ENCODE results near the gene ZPBP.

Gene ZPBP

GRCh38 chr7:50073093-50073492, 20.0 kb downstream of the ZPBP start:
- H4K20me1 ChIP-seq (ENCODE audit: insufficient read depth, low read length) = no peaks in the 10 kb centered on the region

GRCh38 chr7:50069613-50070012, 23.4 kb downstream of the ZPBP start:
- Histone ChIP-seq H2AFZ (ENCODE audit: low read depth, low read length) (peak overlapping the region; percentile 92), H3K79me2 (ENCODE audit: low read length) (no peaks in the 10 kb centered on the region), H3K27me3 (ENCODE audit: low read depth, low read length) (no peaks in the 10 kb centered on the region), H3K9me3 (ENCODE audit: insufficient read depth, low read length) (peaks cover 23% of the 10 kb centered on the region; the same call in 1 of the 2 replicates), H3K9ac (ENCODE audit: low read length) (peak overlapping the region; percentile 69), H3K4me2 (ENCODE audit: low read length) (peak overlapping the region; percentile 88), H3K36me3 (replicated peaks; ENCODE audit: low read depth, low read length) (peaks cover 26% of the 10 kb centered on the region), H3K27ac (ENCODE audit: low read length) (peak overlapping the region; percentile 85), H3K4me1 (ENCODE audit: low read length) (peaks cover 26% of the 10 kb centered on the region), H4K20me1 (ENCODE audit: insufficient read depth, low read length) (no peaks in the 10 kb centered on the region), H3K4me3 (ENCODE audit: low read length) (peak overlapping the region; percentile 75)
- TF ChIP-seq EZH2phosphoT487 (IDR thresholded peaks at IDR 0.05; ENCODE audit: low read depth) (no peak), CTCF (IDR thresholded peaks at IDR 0.05; ENCODE audit: low read depth, low read length) (no peak)

More at GRCh38 chr7:50073093-50073492, 20.0 kb downstream of the ZPBP start:
- H2AFZ ChIP-seq (ENCODE audit: low read depth, low read length) = no peak overlapping the region
- H3K4me3 ChIP-seq (ENCODE audit: low read length) = no peak overlapping the region
- H3K79me2 ChIP-seq (ENCODE audit: low read length) = no peaks in the 10 kb centered on the region
- H3K27ac ChIP-seq (ENCODE audit: low read length) = no peak overlapping the region
- peaks cover 23% of the 10 kb centered on the region; the same call in 1 of the 2 replicates for H3K9me3 ChIP-seq (ENCODE audit: insufficient read depth, low read length)
- no peaks in the 10 kb centered on the region for H3K27me3 ChIP-seq (ENCODE audit: low read depth, low read length)
- no peak overlapping the region for H3K9ac ChIP-seq (ENCODE audit: low read length)
- no peak for TF ChIP-seq EZH2phosphoT487 (IDR thresholded peaks at IDR 0.05; ENCODE audit: low read depth)
- TF ChIP-seq CTCF (IDR thresholded peaks at IDR 0.05; ENCODE audit: low read depth, low read length) = no peak
- H3K36me3 ChIP-seq (replicated peaks; ENCODE audit: low read depth, low read length) = peaks cover 26% of the 10 kb centered on the region
- peaks cover 21% of the 10 kb centered on the region for H3K4me1 ChIP-seq (ENCODE audit: low read length)
- H3K4me2 ChIP-seq (ENCODE audit: low read length) = no peak overlapping the region

- H2AFZ ChIP-seq (ENCODE audit: low read depth, low read length) = peak overlapping the region; percentile 92
- no peaks in the 10 kb centered on the region for H3K27me3 ChIP-seq (ENCODE audit: low read depth, low read length)
- H3K4me3 ChIP-seq (ENCODE audit: low read length) = peak overlapping the region; percentile 75
- peaks cover 26% of the 10 kb centered on the region for H3K36me3 ChIP-seq (replicated peaks; ENCODE audit: low read depth, low read length)
- peak overlapping the region; percentile 85 for H3K27ac ChIP-seq (ENCODE audit: low read length)
- no peaks in the 10 kb centered on the region for H4K20me1 ChIP-seq (ENCODE audit: insufficient read depth, low read length)
- peak overlapping the region; percentile 88 for H3K4me2 ChIP-seq (ENCODE audit: low read length)
- H3K9me3 ChIP-seq (ENCODE audit: insufficient read depth, low read length) = peaks cover 23% of the 10 kb centered on the region; the same call in 1 of the 2 replicates
- TF ChIP-seq CTCF (IDR thresholded peaks at IDR 0.05; ENCODE audit: low read depth, low read length) = no peak
- TF ChIP-seq EZH2phosphoT487 (IDR thresholded peaks at IDR 0.05; ENCODE audit: low read depth) = no peak
- H3K4me1 ChIP-seq (ENCODE audit: low read length) = peaks cover 26% of the 10 kb centered on the region
- H3K79me2 ChIP-seq (ENCODE audit: low read length) = no peaks in the 10 kb centered on the region
- H3K9ac ChIP-seq (ENCODE audit: low read length) = peak overlapping the region; percentile 69
Observed at GRCh38 chr7:50068850-50069551, 24.0 kb downstream of the ZPBP start.

GRCh38 chr7:50068026-50068425, 25.0 kb downstream of the ZPBP start:
- Histone ChIP-seq H3K79me2 (ENCODE audit: low read length) (no peaks in the 10 kb centered on the region), H3K9me3 (ENCODE audit: insufficient read depth, low read length) (peaks cover 18% of the 10 kb centered on the region; the same call in 1 of the 2 replicates), H3K27ac (ENCODE audit: low read length) (peak overlapping the region; percentile 85), H3K4me1 (ENCODE audit: low read length) (peaks cover 26% of the 10 kb centered on the region), H4K20me1 (ENCODE audit: insufficient read depth, low read length) (no peaks in the 10 kb centered on the region), H3K36me3 (replicated peaks; ENCODE audit: low read depth, low read length) (peaks cover 23% of the 10 kb centered on the region), H2AFZ (ENCODE audit: low read depth, low read length) (peak overlapping the region; percentile 92), H3K4me3 (ENCODE audit: low read length) (peak overlapping the region; percentile 75), H3K27me3 (ENCODE audit: low read depth, low read length) (no peaks in the 10 kb centered on the region), H3K9ac (ENCODE audit: low read length) (peak overlapping the region; percentile 69; the same call in 1 of the 2 replicates), H3K4me2 (ENCODE audit: low read length) (peak overlapping the region; percentile 88)
- TF ChIP-seq CTCF (IDR thresholded peaks at IDR 0.05; ENCODE audit: low read depth, low read length) (peak; percentile 37), EZH2phosphoT487 (IDR thresholded peaks at IDR 0.05; ENCODE audit: low read depth) (no peak)

Measured in OCI-LY3 (cell line).